MM.1S (cell line): Measurements from ENCODE around the gene RERE.

Experiments
- DNase-seq: peaks from one replicate; pipeline ENCODE4 v3.0.0-alpha.2; 2015
- H2AFZ ChIP-seq: fragments of 300-600 bp; sonication (generic); 2 replicates; pipeline ENCODE4 v1.6.0; 2016; ENCODE audit warnings: antibody characterized with exemption, low read length
- H3F3A ChIP-seq: fragments of 300-600 bp; sonication (generic); 2 replicates; pipeline ENCODE4 v1.6.1; 2016; ENCODE audit warnings: mild to moderate bottlenecking, antibody characterized with exemption, low read length, moderate library complexity, mixed read lengths; ENCODE audit not compliant: insufficient read depth
- H3K27ac ChIP-seq: fragments of 300-600 bp; sonication (generic); 2 replicates; pipeline ENCODE4 v1.5.1; 2016; ENCODE audit warnings: mild to moderate bottlenecking, low read length
- H3K27me3 ChIP-seq: fragments of 300-600 bp; sonication (generic); replicated peaks from 2 replicates; pipeline ENCODE4 v1.6.0; 2016; ENCODE audit warnings: low read length; ENCODE audit not compliant: insufficient read depth
- H3K36me3 ChIP-seq: fragments of 300-600 bp; sonication (generic); replicated peaks from 2 replicates; pipeline ENCODE4 v1.6.1; 2016; ENCODE audit warnings: mild to moderate bottlenecking, low read length, mixed read lengths; ENCODE audit not compliant: insufficient read depth
- H3K4me1 ChIP-seq: fragments of 300-600 bp; sonication (generic); 2 replicates; pipeline ENCODE4 v1.6.1; 2016; ENCODE audit warnings: low read length, mixed read lengths
- H3K4me2 ChIP-seq: fragments of 300-600 bp; sonication (generic); 2 replicates; pipeline ENCODE4 v1.6.0; 2016; ENCODE audit warnings: low read depth, low read length
- H3K4me3 ChIP-seq: fragments of 300-600 bp; sonication (generic); 2 replicates; pipeline ENCODE4 v1.5.1; 2016; ENCODE audit warnings: low read length, mixed read lengths
- H3K79me2 ChIP-seq: fragments of 300-600 bp; sonication (generic); 2 replicates; pipeline ENCODE4 v1.6.1; 2016; ENCODE audit warnings: mixed run types, low read length, mixed read lengths
- H3K9ac ChIP-seq: fragments of 300-600 bp; sonication (generic); 2 replicates; pipeline ENCODE4 v1.6.1; 2016; ENCODE audit warnings: low read length, mixed read lengths
- H3K9me2 ChIP-seq: fragments of 300-600 bp; sonication (generic); replicated peaks from 2 replicates; pipeline ENCODE4 v1.6.1; 2016; ENCODE audit warnings: mild to moderate bottlenecking, low read length, mixed read lengths; ENCODE audit not compliant: insufficient read depth
- H3K9me3 ChIP-seq: fragments of 300-600 bp; sonication (generic); replicated peaks from 2 replicates; pipeline ENCODE4 v1.6.1; 2016; ENCODE audit warnings: mild to moderate bottlenecking, low read length, mixed read lengths; ENCODE audit not compliant: insufficient read depth
- H4K20me1 ChIP-seq: fragments of 300-600 bp; sonication (generic); 2 replicates; pipeline ENCODE4 v1.6.1; 2016; ENCODE audit warnings: mild to moderate bottlenecking, low read length, moderate library complexity, mixed read lengths; ENCODE audit not compliant: insufficient read depth
- EZH2 ChIP-seq: fragments of 300-600 bp; sonication (generic); optimal IDR thresholded peaks from 2 replicates; pipeline ENCODE3; 2017; ENCODE audit warnings: low read depth, mild to moderate bottlenecking, antibody characterized with exemption, low read length, mixed read lengths
- EZH2phosphoT487 ChIP-seq: fragments of 300-600 bp; sonication (generic); IDR thresholded peaks from 2 replicates; pipeline ENCODE4 v1.6.1; 2018; ENCODE audit warnings: antibody characterized with exemption, low read length
- TF ChIP-seq, protein P1 (sequence below): fragments of 300-600 bp; sonication (generic); IDR thresholded peaks from 2 replicates; pipeline ENCODE4 v1.5.1; 2016; ENCODE audit warnings: antibody characterized with exemption, low read length, mixed read lengths

RERE gene

DNA sequence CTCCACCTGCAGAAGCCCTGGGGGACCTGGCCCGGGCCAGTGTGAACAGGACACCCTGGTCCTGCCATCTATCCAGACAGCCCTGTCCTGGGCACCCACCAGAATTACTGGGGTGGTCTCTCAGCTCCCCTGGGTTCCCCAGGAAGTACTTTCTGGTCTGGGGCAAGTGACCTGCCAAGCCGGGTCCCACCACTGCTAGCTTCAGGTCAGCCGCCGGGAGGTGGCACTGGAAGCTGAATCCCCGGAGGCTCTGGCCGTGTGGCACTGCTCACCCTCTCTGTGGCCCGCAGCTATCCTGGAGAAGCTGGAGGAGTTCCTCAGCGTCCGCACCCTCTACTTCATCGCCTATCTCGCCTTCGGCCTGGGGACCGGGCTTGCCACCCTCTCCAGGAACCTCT, 478.2 kb downstream of the RERE start:
- Histone ChIP-seq H3K9me2 (no peaks in the 10 kb centered on the region), H4K20me1 (no peaks in the 10 kb centered on the region), H2AFZ (no peak overlapping the region)

DNA sequence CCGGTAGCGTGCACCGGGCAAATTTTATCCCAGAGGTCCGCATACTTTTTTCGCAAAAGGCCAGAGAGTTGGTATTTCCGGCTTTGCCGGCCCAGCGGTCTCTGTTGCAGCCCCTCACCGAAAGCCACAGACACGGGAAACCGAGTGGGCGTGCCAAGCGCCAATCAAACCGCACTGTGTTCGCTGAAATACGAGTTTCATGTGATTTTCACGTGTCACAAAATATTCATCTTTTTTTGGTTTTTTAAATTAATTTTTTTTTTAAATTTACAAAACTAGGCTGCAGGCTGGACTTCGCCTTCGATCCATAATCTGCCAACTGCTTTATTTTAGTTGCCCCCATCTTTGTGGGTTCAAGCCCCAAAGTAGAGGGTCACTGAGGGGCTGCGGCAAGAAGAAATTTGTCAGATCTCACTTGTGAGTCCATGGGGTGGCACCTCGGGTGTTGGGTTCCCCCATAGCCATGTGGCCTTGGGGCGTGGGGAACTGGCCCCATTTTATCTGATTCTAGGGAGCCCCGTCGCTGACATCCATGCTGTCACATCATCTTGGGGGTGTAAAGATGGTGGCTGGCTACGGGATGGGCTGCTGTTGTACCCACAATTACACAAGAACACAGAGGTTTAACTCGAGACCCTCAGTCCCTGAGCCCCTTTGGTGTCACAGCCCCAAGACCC, 478.8 kb downstream of the RERE start:
- no peaks in the 10 kb centered on the region for H3K9me3 ChIP-seq
- no peaks in the 10 kb centered on the region for H3K36me3 ChIP-seq
- H3K27me3 ChIP-seq = peaks cover 86% of the 10 kb centered on the region
- no peak overlapping the region for H2AFZ ChIP-seq
- no peak for DNase-seq
- H3K4me1 ChIP-seq = no peaks in the 10 kb centered on the region
- no peak overlapping the region for H3K9ac ChIP-seq
- H3F3A ChIP-seq = no peaks in the 10 kb centered on the region
- TF ChIP-seq, protein P1, sequence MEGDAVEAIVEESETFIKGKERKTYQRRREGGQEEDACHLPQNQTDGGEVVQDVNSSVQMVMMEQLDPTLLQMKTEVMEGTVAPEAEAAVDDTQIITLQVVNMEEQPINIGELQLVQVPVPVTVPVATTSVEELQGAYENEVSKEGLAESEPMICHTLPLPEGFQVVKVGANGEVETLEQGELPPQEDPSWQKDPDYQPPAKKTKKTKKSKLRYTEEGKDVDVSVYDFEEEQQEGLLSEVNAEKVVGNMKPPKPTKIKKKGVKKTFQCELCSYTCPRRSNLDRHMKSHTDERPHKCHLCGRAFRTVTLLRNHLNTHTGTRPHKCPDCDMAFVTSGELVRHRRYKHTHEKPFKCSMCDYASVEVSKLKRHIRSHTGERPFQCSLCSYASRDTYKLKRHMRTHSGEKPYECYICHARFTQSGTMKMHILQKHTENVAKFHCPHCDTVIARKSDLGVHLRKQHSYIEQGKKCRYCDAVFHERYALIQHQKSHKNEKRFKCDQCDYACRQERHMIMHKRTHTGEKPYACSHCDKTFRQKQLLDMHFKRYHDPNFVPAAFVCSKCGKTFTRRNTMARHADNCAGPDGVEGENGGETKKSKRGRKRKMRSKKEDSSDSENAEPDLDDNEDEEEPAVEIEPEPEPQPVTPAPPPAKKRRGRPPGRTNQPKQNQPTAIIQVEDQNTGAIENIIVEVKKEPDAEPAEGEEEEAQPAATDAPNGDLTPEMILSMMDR = no peak
- TF ChIP-seq EZH2phosphoT487 = no peak
- no peak for TF ChIP-seq EZH2
- no peak overlapping the region for H3K27ac ChIP-seq
- no peaks in the 10 kb centered on the region for H3K79me2 ChIP-seq
- H3K9me2 ChIP-seq = no peaks in the 10 kb centered on the region
- no peak overlapping the region for H3K4me2 ChIP-seq
- H4K20me1 ChIP-seq = no peaks in the 10 kb centered on the region
- H3K4me3 ChIP-seq = no peak overlapping the region

More for the DNA sequence above, 478.2 kb downstream of the RERE start:
- peaks cover 86% of the 10 kb centered on the region for H3K27me3 ChIP-seq
- no peaks in the 10 kb centered on the region for H3K9me3 ChIP-seq
- H3K36me3 ChIP-seq = no peaks in the 10 kb centered on the region
- H3K9ac ChIP-seq = no peak overlapping the region
- H3F3A ChIP-seq = no peaks in the 10 kb centered on the region
- DNase-seq = no peak
- no peak overlapping the region for H3K4me3 ChIP-seq
- H3K27ac ChIP-seq = no peak overlapping the region
- TF ChIP-seq EZH2 = no peak
- TF ChIP-seq, protein P1 = no peak
- no peak for TF ChIP-seq EZH2phosphoT487
- H3K4me2 ChIP-seq = no peak overlapping the region
- H3K79me2 ChIP-seq = no peaks in the 10 kb centered on the region
- H3K4me1 ChIP-seq = no peaks in the 10 kb centered on the region

DNA sequence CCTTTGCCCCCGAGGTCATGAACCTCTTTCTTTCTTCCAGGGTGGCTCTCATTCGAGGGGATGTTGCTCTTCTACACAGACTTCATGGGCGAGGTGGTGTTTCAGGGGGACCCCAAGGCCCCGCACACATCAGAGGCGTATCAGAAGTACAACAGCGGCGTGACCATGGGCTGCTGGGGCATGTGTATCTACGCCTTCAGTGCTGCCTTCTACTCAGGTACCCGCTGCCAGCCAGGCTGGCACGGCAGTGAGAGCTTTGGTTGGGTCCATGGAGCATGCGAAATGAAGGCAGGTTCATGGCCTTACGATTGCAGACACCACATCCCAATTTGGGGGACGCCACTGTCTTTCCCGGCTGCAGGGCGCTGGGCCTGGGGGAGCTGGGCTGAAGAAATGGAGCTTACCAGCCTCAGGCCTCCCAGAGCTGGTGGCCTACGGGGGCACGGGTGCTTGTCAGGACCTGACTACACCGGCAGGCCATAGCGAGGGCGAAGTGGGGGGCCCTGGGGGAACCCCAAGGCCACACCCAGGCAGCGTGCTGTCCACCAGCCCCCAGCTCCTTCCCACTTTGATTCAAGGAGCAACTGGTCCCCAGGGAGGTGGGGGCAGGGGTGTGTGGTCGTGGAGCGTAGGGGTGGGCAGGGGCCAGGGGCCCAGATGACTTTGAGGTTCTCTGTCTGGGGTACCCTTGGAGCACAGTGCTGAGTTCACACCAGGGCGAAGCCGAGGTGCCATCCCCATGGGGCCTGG, 479.5 kb downstream of the RERE start:
- DNase-seq = no peak
- no peaks in the 10 kb centered on the region for H3K9me3 ChIP-seq
- H3K4me1 ChIP-seq = no peaks in the 10 kb centered on the region
- H3K79me2 ChIP-seq = no peaks in the 10 kb centered on the region
- H3F3A ChIP-seq = no peaks in the 10 kb centered on the region
- no peak overlapping the region for H2AFZ ChIP-seq
- H3K9me2 ChIP-seq = no peaks in the 10 kb centered on the region
- peaks cover 86% of the 10 kb centered on the region for H3K27me3 ChIP-seq
- TF ChIP-seq, protein P1 = no peak
- TF ChIP-seq EZH2 (no peak), EZH2phosphoT487 (no peak)
- no peaks in the 10 kb centered on the region for H4K20me1 ChIP-seq
- no peak overlapping the region for H3K4me3 ChIP-seq
- no peak overlapping the region for H3K27ac ChIP-seq
- H3K4me2 ChIP-seq = no peak overlapping the region
- H3K36me3 ChIP-seq = no peaks in the 10 kb centered on the region
- H3K9ac ChIP-seq = no peak overlapping the region
